T47D (cell line): ENCODE measurements around the gene KMT2E.
"Not testable (repeated sequence)": the region's sequence is repeated elsewhere in the genome, so short reads cannot be mapped to it uniquely, and the experiment has no call there.

ENCODE experiments used
- DNase-seq, 2 experiments: peaks; one replicate each; pipeline versions ENCODE4 v3.0.0 to v3.0.0-alpha.2; 2011 to 2012; ENCODE audit warnings: low read depth in 1 of 2, low spot score in 1 of 2
- JUND ChIP-seq: IDR thresholded peaks from 2 replicates; pipeline ENCODE4 v1.6.1; 2012; ENCODE audit warnings: low read depth
- in situ Hi-C: cut with HindIII; loops from 2 replicates; pipeline ENCODE4 v1.10.0; 2016; ENCODE audit warnings: low sequenced_read_pairs, low pct_unique_long_range_greater_than_20kb

Gene KMT2E

DNA sequence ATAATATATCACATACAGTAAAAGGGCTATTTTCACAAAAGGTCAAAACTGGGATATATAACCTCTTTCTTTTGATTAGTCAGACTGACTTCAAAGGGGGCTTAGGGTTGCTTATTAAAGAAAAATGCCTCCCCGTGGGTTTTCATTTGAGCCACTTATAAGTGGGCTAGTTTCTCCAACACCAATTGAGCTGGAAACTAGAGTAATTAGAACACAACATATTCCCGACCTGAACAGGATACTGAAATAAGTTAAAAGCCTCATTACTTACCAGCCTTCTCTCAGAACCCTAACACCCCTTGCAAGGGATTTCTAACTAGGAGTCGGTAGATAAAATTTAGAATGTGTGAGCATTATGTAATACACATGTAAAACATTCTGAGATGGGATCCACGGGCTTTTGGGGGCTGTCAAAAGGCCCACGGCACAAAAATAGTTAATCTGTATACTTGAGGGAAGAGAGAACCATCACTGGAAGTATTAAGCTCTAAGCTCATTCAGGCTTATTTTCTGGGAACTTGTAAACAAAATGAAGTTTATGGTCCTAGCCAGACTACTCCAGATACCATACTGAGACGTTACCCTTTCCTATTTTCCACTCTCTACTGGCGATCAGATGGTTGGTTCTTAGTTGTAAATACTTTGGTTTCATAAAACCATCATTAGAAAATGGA lies 29.3 kb upstream of the KMT2E start:
- DNase-seq, result no peak
- in situ Hi-C loops, result no loop called here
- TF ChIP-seq JUND, result no peak

DNA sequence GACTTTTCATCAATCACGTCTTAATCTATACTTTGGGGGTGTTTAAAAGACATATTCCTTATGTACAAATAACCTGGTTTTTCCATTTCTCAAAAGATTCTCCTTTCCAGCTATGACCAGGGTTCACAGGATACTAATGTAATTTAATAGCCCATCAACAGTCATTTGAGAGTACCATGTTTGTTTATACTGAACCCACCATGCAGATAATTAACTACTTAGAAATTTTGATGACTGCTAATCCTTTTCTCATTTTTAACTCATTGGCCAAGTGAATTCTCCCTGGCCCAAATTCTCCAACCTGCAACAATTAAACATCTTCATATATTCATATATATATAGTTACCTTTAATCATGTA lies 28.8 kb upstream of the KMT2E start:
- no peak for DNase-seq
- in situ Hi-C loops, result no loop called here
- no peak for TF ChIP-seq JUND

DNA sequence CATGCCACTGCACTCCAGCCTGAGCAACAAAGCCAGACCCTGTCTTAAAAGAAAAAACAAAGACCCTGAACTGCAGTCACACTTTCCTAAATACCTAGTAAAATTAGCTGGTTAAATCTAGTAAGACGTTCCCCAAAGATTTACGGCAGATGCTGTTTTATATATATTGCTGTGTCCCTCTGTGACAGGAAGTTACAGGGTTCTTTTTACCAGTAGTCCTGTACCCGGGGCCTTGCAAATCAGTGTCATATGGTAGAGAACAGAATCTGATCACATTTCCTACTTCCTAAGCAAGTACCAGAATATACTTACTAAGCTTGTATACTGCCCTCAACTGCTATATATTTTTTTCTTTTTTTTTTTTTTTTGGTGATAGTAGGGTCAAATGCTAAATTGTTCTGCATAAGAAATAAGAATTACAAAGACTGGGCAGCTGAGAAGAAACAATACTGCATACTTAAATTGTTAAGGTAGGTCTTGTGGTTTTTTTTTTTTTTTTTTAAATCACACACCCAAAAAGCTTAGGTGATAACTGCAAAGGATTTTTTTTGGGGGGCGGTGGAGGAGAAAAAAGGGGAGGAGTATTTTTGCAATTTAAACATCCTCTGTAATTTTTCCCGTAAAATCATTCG lies 27.3 kb upstream of the KMT2E start:
- TF ChIP-seq JUND, result no peak
- no peak for DNase-seq
- in situ Hi-C loops, result no loop called here

DNA sequence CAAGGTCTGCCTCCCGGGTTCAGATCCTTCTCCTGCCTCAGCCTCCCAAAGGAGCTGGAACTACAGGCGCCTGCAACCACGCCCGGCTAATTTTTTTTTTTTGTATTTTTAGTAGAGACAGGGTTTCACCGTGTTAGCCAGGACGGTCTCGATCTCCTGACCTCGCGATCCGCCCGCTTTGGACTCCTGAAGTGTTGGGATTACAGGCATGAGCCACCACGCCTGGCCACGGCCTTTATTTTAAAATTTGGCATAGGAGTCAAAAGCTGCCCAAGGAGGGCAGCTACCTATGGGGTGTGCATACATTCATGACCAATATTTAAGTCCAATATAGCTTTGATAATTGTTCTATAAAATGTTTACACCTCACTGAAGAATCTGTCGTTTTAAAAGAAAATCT lies 26.6 kb upstream of the KMT2E start:
- DNase-seq, in situ Hi-C loops: not testable (repeated sequence)

DNA sequence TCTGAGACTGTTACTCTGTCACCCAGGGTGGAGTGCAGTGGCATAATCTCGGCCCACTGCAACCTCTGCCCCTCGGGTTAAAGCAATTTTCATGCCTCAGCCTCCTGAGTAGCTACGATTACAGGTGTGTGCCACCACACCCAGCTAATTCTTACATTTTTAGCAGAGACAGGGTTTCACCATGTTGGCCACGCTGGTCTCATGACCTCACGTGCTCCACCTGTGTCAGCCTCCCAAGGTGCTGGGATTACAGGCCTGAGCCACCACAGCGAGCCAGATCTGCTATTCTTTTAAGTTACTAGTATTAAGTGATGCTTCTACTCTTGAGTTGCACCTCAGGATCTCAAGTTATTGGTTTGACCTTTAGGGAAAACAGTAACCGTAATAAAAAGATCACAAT lies 23.0 kb upstream of the KMT2E start:
- in situ Hi-C loops, result no loop called here
- no peak for TF ChIP-seq JUND
- DNase-seq, result no peak

DNA sequence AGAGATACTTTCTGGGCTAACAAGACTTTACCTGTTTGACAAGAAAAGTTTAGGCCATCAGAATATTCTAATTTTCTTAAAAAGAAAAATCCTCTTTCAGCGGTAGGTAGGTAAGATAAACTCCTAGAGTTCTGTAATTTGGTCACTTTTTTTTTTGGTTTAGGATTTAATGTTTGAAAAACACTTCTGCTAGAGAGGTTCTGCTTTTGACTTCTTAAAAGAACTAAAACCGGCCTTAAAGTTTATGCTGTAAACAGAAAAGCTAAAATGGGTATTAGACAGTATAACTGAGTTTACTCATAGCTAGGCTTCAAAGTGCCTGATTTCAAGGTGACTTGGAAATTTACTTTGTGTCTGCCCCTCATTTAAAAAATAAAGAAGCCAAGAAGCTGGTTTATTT lies 21.7 kb upstream of the KMT2E start:
- TF ChIP-seq JUND, result no peak
- in situ Hi-C loops, result no loop called here
- DNase-seq, result no peak

DNA sequence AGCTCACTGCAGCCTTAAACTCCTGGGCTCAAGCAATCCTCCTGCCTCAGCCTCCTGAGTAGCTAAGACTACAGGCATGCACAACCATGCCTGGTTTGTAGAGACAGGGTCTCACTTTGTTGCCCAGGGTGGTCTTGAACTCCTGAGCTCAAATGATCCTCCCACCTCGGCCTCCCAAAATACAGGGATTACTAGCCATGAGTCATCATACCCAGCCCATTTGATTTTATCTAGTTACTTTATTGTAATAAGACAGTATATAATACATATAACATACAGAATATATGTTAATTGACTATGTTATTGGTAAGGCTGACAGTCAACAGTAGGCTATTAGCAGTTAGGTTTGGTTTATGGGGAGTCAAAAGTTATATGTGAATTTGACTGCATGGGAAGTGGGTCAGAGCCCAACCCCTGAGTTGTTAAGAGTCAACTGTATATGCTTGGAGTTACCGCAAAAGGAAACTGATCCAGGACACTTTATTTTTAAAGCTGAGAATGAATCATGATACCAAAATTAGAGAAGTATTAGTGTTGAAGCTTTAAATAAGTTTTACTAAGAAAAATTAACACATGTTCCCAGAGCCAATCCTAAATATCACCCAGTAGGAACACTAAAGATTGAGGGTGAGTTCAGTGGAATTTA lies 20.7 kb upstream of the KMT2E start:
- no peak for DNase-seq
- TF ChIP-seq JUND, result no peak
- in situ Hi-C loops, result no loop called here

DNA sequence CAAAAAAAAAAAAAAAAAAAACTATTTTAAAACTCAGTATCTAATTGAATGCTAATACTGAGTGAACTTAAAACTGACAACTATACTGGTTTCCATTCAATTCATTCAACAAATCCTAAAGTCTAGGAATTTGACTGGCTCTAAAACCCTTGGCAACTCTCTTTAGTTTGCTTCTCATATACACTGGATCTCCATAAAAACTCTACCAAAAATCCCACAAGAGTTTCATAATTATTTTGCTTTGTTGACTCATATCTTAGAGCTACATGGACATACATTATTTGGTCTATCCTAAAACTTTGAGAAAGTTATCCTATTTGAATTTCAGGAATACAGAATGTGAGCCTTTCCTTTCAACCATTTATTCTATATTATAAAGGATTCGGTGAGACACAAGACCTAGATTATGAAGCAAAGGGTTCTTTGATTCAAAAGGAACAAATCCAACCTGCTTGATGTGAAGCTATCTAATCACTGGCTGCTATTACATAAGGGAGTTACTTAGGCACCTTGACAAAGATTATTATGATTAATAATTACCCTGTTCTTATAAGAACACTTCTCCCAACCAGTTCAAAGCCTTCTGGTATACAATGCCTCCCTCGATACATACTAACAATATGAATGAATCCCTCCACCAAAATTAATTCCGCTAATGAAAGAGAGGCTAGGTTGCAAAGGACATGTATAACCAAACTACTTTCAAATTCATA lies 15.8 kb upstream of the KMT2E start:
- TF ChIP-seq JUND, result no peak
- in situ Hi-C loops, result no loop called here
- DNase-seq, result no peak

DNA sequence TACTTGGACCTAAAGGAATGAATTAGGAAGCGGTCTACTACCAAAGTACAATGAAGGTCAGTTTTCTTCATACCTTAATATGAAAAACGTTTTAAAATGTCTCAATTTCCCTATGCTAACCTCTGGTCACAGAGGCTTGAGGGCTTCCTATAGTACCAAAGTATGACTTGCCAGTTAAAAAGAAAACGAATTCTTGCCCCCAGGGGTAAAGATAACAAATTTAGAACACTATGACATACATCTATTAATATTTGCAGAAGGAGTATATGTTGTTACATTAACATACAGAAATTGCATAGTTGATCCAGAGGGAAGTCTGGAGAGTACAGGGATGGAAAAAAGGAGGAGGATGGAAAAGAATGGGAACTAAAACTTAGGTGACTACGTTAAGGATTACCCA lies 13.8 kb upstream of the KMT2E start:
- no peak for TF ChIP-seq JUND
- no peak for DNase-seq
- in situ Hi-C loops, result no loop called here

DNA sequence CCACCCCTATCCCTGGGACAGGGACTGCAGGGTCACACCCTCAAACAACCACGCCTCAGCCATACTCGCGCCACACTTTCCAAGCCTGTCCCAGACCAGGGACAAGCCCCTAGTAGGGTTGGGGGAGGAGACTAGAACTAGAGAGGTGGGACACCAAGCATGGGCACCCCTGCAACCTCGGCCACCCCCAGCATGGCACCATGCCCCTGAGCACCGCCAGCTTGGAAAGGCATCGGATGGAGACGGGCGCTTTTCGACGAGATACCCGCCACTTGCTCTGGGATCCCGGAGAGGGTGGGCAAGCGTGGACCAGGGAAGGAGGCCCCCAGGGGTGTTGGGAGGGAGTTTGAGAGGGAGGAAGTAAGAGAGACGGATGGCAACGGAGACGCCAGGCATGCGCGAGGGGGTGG lies 13.1 kb upstream of the KMT2E start:
- no peak for TF ChIP-seq JUND
- in situ Hi-C loops, result no loop called here
- no peak for DNase-seq

DNA sequence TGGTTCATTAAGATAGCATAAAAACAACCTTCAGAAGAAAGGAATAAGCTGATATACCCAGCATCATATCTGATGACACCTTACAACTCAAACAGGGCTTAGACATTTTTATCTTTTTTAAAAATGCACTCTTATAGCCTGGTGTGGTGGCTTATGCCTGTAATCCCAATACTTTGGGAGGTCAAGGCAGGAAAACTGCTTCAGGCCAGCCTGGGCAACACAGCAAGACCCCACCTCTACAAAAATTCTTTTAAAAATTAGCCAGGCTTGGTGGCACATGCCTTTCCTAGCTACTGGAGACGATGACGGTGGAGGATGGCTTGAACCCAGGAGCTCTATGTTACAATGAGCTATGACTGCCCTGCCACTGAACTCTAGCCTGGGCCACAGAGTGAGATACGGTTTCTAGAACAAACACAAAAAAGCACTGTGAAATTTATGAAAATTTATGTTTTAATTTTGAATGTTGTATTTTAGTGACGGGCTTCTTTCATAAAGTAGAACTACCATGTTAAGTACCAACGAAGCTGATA lies 12.3 kb upstream of the KMT2E start:
- DNase-seq, result no peak
- TF ChIP-seq JUND, result no peak
- in situ Hi-C loops, result no loop called here

DNA sequence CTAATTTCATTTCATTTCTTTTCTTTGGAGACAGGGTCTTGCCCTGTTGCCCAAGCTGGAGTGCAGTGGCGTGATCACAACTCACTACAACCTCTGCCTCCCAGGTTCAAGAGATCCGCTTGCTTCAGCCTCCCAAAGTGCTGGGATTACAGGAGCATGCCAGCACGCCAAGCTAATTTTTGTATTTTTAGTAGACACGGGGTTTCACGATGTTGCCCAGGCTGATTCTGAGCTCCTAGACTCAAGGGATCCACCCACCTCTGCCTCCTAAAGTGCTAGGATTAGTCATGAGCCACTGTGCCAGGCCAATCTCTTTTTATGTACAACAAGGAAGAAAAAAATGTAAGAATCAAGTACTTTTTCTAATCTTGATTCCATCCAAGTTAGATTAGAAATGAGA lies 10.7 kb upstream of the KMT2E start:
- in situ Hi-C loops, result no loop called here
- no peak for TF ChIP-seq JUND
- DNase-seq, result no peak
